Heart right ventricle (tissue), 16 donors: ENCODE results near the gene A4GNT. TPM values are rescaled to one million over a fixed set of nuclear protein-coding genes. Genes with fewer than 3 reads are reported as not detected.
"Not testable (repeated sequence)": the region's sequence is repeated elsewhere in the genome, so short reads cannot be mapped to it uniquely, and the experiment has no call there.

ENCODE experiments used
- ATAC-seq, 8 donors: fragments of 200-7000 bp; cut with Tn5 transposase; one replicate each; pipeline ENCODE4 v1.9.1; 2020; ENCODE audit warnings: mild to moderate bottlenecking in 8 of 8, moderate library complexity in 8 of 8, moderate number of reproducible peaks in 1 of 8
- DNase-seq, 2 donors: peaks; one replicate each; pipeline ENCODE4 v3.0.0-alpha.2; 2020
- H3K27ac ChIP-seq, 10 donors: fragments of 200-600 bp; sonication (generic) in 2 of 10; one replicate each; pipeline versions ENCODE4 v1.5.0 to v1.8.0; 2020 to 2022; ENCODE audit warnings: mild to moderate bottlenecking in 3 of 10
- H3K27me3 ChIP-seq, 7 donors: fragments of 200-600 bp; one replicate each; pipeline ENCODE4 v1.8.0; 2021 to 2022; ENCODE audit warnings: mild to moderate bottlenecking in 2 of 7
- H3K36me3 ChIP-seq, 9 donors: fragments of 200-600 bp; sonication (generic) in 1 of 9; one replicate each; pipeline versions ENCODE4 v1.5.0 to v1.8.0; 2020 to 2022; ENCODE audit warnings: mild to moderate bottlenecking in 2 of 9
- H3K4me1 ChIP-seq, 9 donors: fragments of 200-600 bp; sonication (generic) in 1 of 9; one replicate each; pipeline versions ENCODE4 v1.5.0 to v1.8.0; 2020 to 2022; ENCODE audit warnings: mild to moderate bottlenecking in 4 of 9
- H3K4me3 ChIP-seq, 10 donors: fragments of 200-600 bp; sonication (generic) in 2 of 10; one replicate each; pipeline versions ENCODE4 v1.5.0 to v1.8.0; 2020 to 2022; ENCODE audit warnings: mild to moderate bottlenecking in 7 of 10, moderate library complexity in 2 of 10
- H3K9me3 ChIP-seq, 11 donors: fragments of 200-600 bp in 10 of 11; sonication (generic) in 2 of 11; one replicate each; pipeline versions ENCODE4 v1.5.0 to v1.8.0; 2013 to 2022; ENCODE audit warnings: mild to moderate bottlenecking in 2 of 11, control low read depth in 1 of 11, moderate library complexity in 1 of 11
- CTCF ChIP-seq, 9 donors: fragments of 200-600 bp; sonication (generic) in 2 of 9; IDR thresholded peaks; one replicate each; pipeline versions ENCODE4 v1.5.0 to v1.8.0; 2021 to 2022; ENCODE audit warnings: antibody characterized with exemption in 9 of 9, mild to moderate bottlenecking in 5 of 9, moderate library complexity in 1 of 9
- WGBS, 2 donors: extraction: QIAGEN DNeasy Blood & Tissue Kit; methylation state at CpG; one replicate each; pipeline ENCODE4 v1.1.7; 2013; ENCODE audit warnings: inconsistent platforms in 1 of 2; 5-methylcytosine and 5-hydroxymethylcytosine counted together
- intact Hi-C, 10 donors: fragments of 100-400 bp; cut with DNase I; formaldehyde crosslinking; loops; one replicate each; pipeline versions ENCODE4 v1.11.1 to v1.14.2; 2022
- polyA plus RNA-seq, 2 donors: library from polyadenylated mRNA; stranded (reverse); fragments of 200-250 nt; gene quantifications; one replicate each; pipeline ENCODE4 v1.2.3, GENCODE V29; 2013
- total RNA-seq, 10 donors: library from RNA; stranded (reverse); fragmentation: NEBNext Ultra II Directional in 3 of 10; extraction: Animal tissue kit (Norgen Biotek cat#: 25700) in 3 of 10; gene quantifications; one replicate each; pipeline versions ENCODE4 v1.2.1 to v1.2.4, GENCODE V29; 2021 to 2023
- donor health status: Arrhythmogenic right ventricular cardiomyopathy.
- donor health status: ischemic (EF 13 %, LVEDD 7.1; RV severe dilation, severe dysfunction).
- donor health status: healthy with polysubstance abuse.
- donor health status: DM: no; HTN: yes; CAD: no.
- donor health status: DM: no; HTN: no; CAD: no.
- donor health status: ischemic (EF 25% LVEDD 6.9; RV normal size, moderate dysfunction).
- donor health status: ischemic (EF 25% LVEDD 5.7; RV mildly dilated, moderate dysfunction).
- donor health status: healthy.
- donor health status: DM: yes; HTN: yes; CAD: no.
- donor health status: Ischemic cardiomyopathy.
- donor health status: ischemic (EF 35%, LVEDD 5.7; RV mildly dilated, moderate dysfunction).
- donor health status: nonischemic (EF 11% LVEDD 7.7; RV severe dilation, severe dysfunction).
- donor health status: DM: yes; HTN: yes; CAD: no.
- donor health status: PGD.
- donor health status: ischemic (EF 29% LVEDD 5.4; RV normal size, mild dysfunction).
- donor health status: nonischemic (EF 23%, LVEDD 6.1; RV moderate dilation, normal function).

Gene A4GNT
- total and polyA plus RNA-seq, 12 donors, result not detected

GRCh38 chr3:138093721-138094120, 38.5 kb downstream of the A4GNT start:
- Histone ChIP-seq H3K9me3 (peaks cover 0 to 7% (median 0%) of the 10 kb centered on the region in 11 donors), H3K4me3 (no peak overlapping the region), H3K27me3 (no peaks in the 10 kb centered on the region), H3K27ac (no peak overlapping the region), H3K36me3 (peaks cover 0 to 69% (median 20%) of the 10 kb centered on the region in 9 donors), H3K4me1 (no peaks in the 10 kb centered on the region)
- WGBS, 2 donors, result 47 to 50% methylated on average over 2 of the region's 2 CpGs
- DNase-seq (no peak), ATAC-seq (no peak)
- intact Hi-C loops, result no loop called here
- no peak for TF ChIP-seq CTCF (IDR thresholded peaks at IDR 0.05)

- TF ChIP-seq CTCF (IDR thresholded peaks at IDR 0.05), result no peak
- Histone ChIP-seq H3K27me3 (no peaks in the 10 kb centered on the region), H3K4me1 (no peaks in the 10 kb centered on the region), H3K4me3 (no peak overlapping the region), H3K36me3 (peaks cover 0 to 74% (median 20%) of the 10 kb centered on the region in 9 donors), H3K9me3 (peaks cover 0 to 7% (median 0%) of the 10 kb centered on the region in 11 donors), H3K27ac (no peak overlapping the region)
- 80 to 91% methylated on average over 2 of the region's 2 CpGs for WGBS, 2 donors
- DNase-seq, result no peak
- intact Hi-C loops, result no loop called here
- no peak for ATAC-seq
Observed at GRCh38 chr3:138092023-138092422, 40.2 kb downstream of the A4GNT start.

DNA sequence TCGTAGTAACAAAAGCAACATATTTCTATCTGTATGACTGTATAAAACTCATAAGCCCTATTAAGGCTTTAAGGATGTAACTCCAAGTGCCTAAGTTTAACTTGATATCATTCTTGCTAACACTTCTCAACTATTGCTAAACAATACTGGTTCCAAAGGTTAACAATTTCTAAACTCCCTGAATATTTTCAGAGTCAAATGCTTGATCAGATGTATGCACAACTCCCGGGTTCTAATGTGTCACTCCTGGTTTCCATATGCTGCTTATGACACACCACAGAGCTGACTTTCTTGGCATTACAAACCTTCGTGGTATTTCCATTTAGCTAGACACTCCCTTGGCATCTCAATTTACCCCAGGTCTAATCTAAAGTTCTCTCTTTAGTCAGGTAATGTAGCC, 43.1 kb downstream of the A4GNT start:
- Histone ChIP-seq H3K9me3 (peaks cover 0 to 7% (median 0%) of the 10 kb centered on the region in 11 donors), H3K4me1 (no peaks in the 10 kb centered on the region), H3K27me3 (no peaks in the 10 kb centered on the region), H3K27ac (no peak overlapping the region), H3K36me3 (peaks cover 0 to 70% (median 24%) of the 10 kb centered on the region in 9 donors), H3K4me3 (no peak overlapping the region)
- intact Hi-C loops, result no loop called here
- WGBS, 2 donors, result 80% methylated on average over 3 of the region's 3 CpGs
- DNase-seq (no peak), ATAC-seq (no peak)
- TF ChIP-seq CTCF (IDR thresholded peaks at IDR 0.05), result no peak

DNA sequence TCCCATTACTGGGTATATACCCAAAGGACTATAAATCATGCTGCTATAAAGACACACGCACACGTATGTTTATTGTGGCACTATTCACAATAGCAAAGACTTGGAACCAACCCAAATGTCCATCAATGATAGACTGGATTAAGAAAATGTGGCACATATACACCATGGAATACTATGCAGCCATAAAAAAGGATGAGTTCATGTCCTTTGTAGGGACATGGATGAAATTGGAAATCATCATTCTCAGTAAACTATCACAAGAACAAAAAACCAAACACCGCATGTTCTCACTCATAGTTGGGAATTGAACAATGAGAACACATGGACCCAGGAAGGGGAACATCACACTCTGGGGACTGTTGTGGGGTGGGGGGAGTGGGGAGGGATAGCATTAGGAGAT, 46.4 kb downstream of the A4GNT start:
- 95 to 100% methylated on average over 1 of the region's 3 CpGs for WGBS, 2 donors
- H3K27ac ChIP-seq, ATAC-seq, H3K27me3 ChIP-seq, DNase-seq, H3K9me3 ChIP-seq, intact Hi-C loops, H3K4me3 ChIP-seq: not testable (repeated sequence)
- peaks cover 0 to 67% (median 20%) of the 10 kb centered on the region in 9 donors for H3K36me3 ChIP-seq
- H3K4me1 ChIP-seq, result peaks cover 0 to 19% (median 0%) of the 10 kb centered on the region in 9 donors

- no peaks in the 10 kb centered on the region for H3K9me3 ChIP-seq
- no peak for TF ChIP-seq CTCF (IDR thresholded peaks at IDR 0.05)
- intact Hi-C loops, result no loop called here
- H3K4me3 ChIP-seq, result no peak overlapping the region
- H3K36me3 ChIP-seq, result peaks cover 0 to 74% (median 20%) of the 10 kb centered on the region in 9 donors
- peaks cover 0 to 27% (median 0%) of the 10 kb centered on the region in 9 donors for H3K4me1 ChIP-seq
- no peak overlapping the region for H3K27ac ChIP-seq
- no peaks in the 10 kb centered on the region for H3K27me3 ChIP-seq
- DNase-seq (no peak), ATAC-seq (no peak)
Observed at GRCh38 chr3:138084196-138084595, 48.0 kb downstream of the A4GNT start.
